GM19463 (cell line): ENCODE measurements around the gene SMIM38.

Experiments
- ATAC-seq: cut with Tn5 transposase; IDR thresholded peaks from one replicate; pipeline ENCODE4 v1.9.1; 2021; ENCODE audit warnings: mild to moderate bottlenecking, moderate library complexity; ENCODE audit not compliant: unreplicated experiment

SMIM38 gene

GRCh38 chr11:69174841-69175240 is 19.1 kb downstream of the SMIM38 start:
- ATAC-seq = no peak

DNA sequence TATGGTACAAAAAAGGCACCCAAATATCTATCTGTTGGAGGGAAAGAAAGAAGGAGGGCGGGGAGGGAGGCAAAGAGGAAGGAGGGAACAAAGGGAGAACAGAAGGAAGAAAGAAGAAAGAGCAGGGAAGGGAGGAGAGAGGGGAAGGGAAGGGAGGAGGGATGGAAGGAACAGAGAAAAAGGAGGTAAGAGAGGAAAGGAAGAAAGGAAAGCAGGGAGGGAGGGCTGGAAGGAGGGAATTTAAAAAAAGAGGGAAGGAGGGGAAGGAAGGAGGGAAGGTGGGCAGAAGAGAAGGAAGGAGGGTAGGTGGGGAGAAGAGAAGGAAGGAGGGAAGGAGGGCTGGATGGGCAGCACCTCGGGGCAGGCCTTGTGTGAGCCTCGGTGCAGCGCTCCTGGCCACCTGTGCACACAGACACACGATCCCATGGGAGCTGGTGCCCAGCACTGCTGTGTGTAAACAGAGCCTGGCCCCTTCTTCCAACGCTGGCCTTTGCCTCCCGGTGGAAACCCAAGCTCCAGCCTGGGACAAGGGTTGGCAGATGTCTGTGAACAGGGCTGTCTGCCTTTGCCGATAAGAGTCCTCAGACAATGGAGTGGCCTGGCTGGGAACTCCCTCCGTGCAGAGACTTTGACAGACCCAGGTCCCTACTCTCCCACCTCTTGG is 23.2 kb downstream of the SMIM38 start:
- ATAC-seq = no peak

- ATAC-seq = no peak
Measured at GRCh38 chr11:69180226-69180625, 24.5 kb downstream of the SMIM38 start.

GRCh38 chr11:69180726-69181125 is 25.0 kb downstream of the SMIM38 start:
- no peak for ATAC-seq

- ATAC-seq = no peak
Measured at GRCh38 chr11:69183613-69184012, 27.9 kb downstream of the SMIM38 start.

DNA sequence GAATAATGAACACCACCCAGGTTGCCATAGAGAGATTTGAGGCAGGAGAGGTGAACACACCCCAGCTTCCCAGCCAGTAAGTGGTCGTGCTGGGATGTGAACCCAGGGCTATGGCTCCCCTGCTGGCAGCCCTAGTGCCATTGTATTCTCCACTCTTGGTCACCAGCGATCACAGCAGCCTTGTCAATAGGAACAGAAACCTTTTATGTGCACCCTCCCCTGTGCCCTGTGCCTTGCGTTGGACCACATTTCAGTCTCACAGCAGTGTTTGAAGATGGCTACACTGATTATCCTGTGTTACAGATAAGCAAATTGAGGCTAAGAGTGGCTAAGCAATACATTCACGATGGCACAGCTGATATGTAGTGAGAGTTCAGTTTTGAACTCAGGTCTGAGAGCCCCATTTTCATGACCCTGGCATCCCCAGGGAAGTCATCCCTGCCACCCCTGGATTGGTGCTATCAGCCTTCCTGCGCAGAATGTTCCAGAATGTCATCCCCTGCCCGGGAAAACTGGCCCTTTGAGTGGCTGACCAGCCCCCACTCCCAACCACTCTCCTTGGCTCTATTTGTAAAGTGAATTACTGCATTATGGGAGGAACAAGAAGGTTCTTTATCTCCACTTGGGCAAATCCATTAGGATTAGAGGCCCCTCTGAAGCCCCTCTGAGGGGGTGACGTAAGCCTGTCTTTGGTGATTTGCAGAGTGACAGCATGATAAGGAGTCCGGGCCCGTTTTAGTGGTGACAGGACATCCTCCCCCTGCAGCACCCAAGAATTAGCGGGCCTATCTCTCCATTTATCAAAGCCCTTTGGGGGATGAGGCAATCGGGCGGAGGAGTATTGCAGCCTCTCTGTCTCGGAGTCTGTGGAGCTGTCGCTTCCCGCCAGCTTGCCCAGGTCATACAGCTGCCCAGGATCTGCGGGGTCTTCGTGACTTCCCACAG is 30.9 kb downstream of the SMIM38 start:
- no peak for ATAC-seq

- ATAC-seq = no peak
Measured at GRCh38 chr11:69187540-69188065, 31.9 kb downstream of the SMIM38 start.

GRCh38 chr11:69189059-69189458 is 33.3 kb downstream of the SMIM38 start:
- ATAC-seq = no peak

DNA sequence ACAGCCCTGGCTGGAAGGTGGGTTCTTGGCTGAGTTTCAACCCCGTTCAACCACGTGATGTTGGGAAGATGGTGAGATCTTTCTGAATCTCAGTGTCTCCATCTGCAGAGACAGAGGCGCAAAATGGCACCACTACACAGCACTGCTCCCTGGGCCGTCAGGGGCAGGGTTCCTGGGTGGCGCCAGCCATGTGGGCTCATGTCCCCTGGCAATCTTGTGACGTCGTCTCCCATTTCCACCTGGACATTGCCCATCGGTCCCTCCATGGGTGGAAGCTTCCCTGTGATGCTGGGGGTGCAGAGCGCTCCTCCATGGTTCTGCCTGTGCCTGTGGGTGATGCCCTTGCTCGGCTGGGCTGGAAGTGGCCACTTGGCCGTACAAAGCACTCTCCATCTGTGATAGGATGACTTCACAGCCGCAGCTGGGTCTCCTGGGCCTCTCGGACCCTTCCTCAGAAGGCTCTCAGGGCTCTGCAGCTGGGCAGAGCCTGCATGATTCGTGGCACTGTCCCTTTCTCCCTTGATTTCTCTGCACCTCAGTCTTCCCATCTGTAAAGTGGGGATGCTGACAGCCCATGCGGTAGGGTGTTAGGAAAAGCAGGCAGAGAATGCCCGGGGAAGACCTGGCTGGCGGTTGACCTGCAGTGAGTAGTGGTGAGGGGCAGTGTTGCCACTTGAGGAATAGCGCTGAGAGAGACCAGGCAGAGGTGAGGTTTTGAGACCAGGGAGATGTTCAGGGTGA is 35.2 kb downstream of the SMIM38 start:
- ATAC-seq = no peak

- no peak for ATAC-seq
Measured at GRCh38 chr11:69192301-69192721, 36.6 kb downstream of the SMIM38 start.

GRCh38 chr11:69193151-69193550 is 37.4 kb downstream of the SMIM38 start:
- no peak for ATAC-seq

DNA sequence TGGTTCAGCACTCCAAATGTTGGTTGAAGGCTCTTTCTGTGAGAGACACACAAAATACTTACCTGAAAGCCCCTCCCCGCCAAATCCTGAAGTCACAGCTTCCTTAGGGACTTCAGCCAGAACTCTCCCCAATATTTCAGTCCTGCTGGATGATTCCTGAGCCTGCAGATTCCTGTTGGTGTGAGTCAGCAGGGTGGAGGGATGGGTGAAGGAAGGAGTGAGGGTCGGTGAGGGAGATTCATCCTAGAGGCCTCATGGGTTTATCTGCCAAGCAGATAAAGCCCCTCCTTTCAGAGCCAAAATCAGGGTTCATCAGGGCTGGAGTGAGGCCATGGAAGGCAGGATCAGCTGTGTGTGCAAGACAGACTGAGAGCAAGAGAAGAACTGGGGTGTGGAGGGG is 37.9 kb downstream of the SMIM38 start:
- no peak for ATAC-seq

- no peak for ATAC-seq
Measured at GRCh38 chr11:69194396-69194795, 38.7 kb downstream of the SMIM38 start.

GRCh38 chr11:69194956-69195355 is 39.2 kb downstream of the SMIM38 start:
- ATAC-seq = no peak

GRCh38 chr11:69195824-69196782 is 40.4 kb downstream of the SMIM38 start:
- ATAC-seq = no peak

DNA sequence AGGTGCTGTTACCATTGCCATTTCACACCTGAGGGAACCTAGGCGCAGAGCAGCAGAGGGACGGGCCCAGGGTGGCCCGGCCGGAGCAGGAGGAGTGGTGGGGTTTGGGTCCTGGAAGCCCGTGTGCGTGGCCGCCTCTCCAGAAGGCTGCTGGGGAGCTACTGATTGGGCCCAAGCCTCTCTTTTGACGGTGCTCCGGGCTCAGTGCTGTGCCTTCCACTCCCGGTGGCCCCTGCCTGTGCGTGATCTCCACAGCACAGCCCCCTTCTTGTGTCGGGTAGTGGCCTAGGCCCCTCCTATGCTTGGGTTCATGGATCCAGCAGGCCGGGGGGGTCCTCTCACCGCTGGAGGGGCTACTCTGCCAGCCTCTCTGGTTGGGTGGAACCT is 41.0 kb downstream of the SMIM38 start:
- ATAC-seq = no peak

- no peak for ATAC-seq
Measured at GRCh38 chr11:69198891-69199582, 43.3 kb downstream of the SMIM38 start.

GRCh38 chr11:69199583-69200315 is 44.0 kb downstream of the SMIM38 start:
- no peak for ATAC-seq
